K562 (cell line): Measurements from ENCODE around the gene MRPS15. TPM values are rescaled to one million over a fixed set of nuclear protein-coding genes. Genes with fewer than 3 reads are reported as not detected.

Experiments
- EP300 ChIP-seq: IDR thresholded peaks from 2 replicates; pipeline ENCODE4 v1.6.1; 2012; ENCODE audit warnings: low read length, improper control_type of control experiment
- FOXO4 ChIP-seq: fragments of 450-650 bp; formaldehyde crosslinking; IDR thresholded peaks from 2 replicates; pipeline ENCODE4 v1.4.0; 2020; ENCODE audit warnings: mild to moderate bottlenecking, moderate library complexity
- GABPA ChIP-seq: fragments of 200-800 bp; sonication (Bioruptor generic); conservative IDR thresholded peaks from 2 replicates; pipeline ENCODE4 v1.6.1; 2016; ENCODE audit warnings: low read depth, missing genetic modification characterization, missing compliant biosample characterization
- ZBTB40 ChIP-seq, 2 experiments: fragments of 450-650 bp in 1 of 2; sonication (generic) in 1 of 2; formaldehyde crosslinking in 1 of 2; IDR thresholded peaks; 2 replicates each; pipeline versions ENCODE4 v1.7.1 to v1.9.0; 2016 to 2022; ENCODE audit warnings: inconsistent platforms in 1 of 2, mild to moderate bottlenecking in 1 of 2, missing genetic modification reagents in 1 of 2
- ZNF764 ChIP-seq: fragments of 250-450 bp; sonication (Bioruptor Pico); IDR thresholded peaks from 2 replicates; pipeline ENCODE4 v1.4.0; 2020; ENCODE audit warnings: low read depth, mild to moderate bottlenecking, moderate library complexity
- polyA plus RNA-seq, 8 experiments: library from polyadenylated mRNA; depleted of rRNA in 4 of 8; stranded (reverse) in 5 of 8; unstranded in 3 of 8; fragments of >200 nt; fragmentation: Nextera tagmentation in 2 of 8; fragmentation: Illumina TruSeq in 1 of 8; extraction: Ambion mirVana in 2 of 8; extraction: Trizol in 1 of 8; gene quantifications; 2 replicates each; pipeline versions ENCODE4 v1.2.1 to v1.2.3, GENCODE V29; 2011 to 2014; ENCODE audit warnings: inconsistent platforms in 1 of 8, missing spikeins in 1 of 8
- total RNA-seq, 7 experiments: library from RNA; depleted of rRNA in 6 of 7; stranded (reverse); fragments of >200 nt in 6 of 7; fragmentation: Illumina TruSeq in 2 of 7; extraction: Trizol in 2 of 7; gene quantifications; 2 replicates each; pipeline versions ENCODE4 v1.2.1 to v1.2.3, GENCODE V29; 2011 to 2021; ENCODE audit warnings: low replicate concordance in 1 of 7
- TF ChIP-seq, protein P1 (sequence below), 2 experiments: fragments of 450-650 bp in 1 of 2; IDR thresholded peaks; 2 replicates each; pipeline ENCODE4 v1.6.1; 2011 to 2017; ENCODE audit warnings: low read depth in 2 of 2, antibody characterized with exemption in 1 of 2, borderline replicate concordance in 1 of 2, low read length in 1 of 2, mild to moderate bottlenecking in 1 of 2, mixed read lengths in 1 of 2; ENCODE audit not compliant: control insufficient read depth in 1 of 2
- TF ChIP-seq, protein P2 (sequence below), 2 experiments: IDR thresholded peaks in 1 of 2; conservative IDR thresholded peaks in 1 of 2; 2 replicates each; pipeline ENCODE4 v1.6.1; 2016; ENCODE audit warnings: low read depth in 2 of 2, mild to moderate bottlenecking in 1 of 2, missing compliant biosample characterization in 1 of 2, missing genetic modification characterization in 1 of 2, moderate library complexity in 1 of 2

Gene MRPS15
- total and polyA plus RNA-seq, 9 of the 15 experiments (the other 6 are each of a cell fraction or from before 2014, with no cell fraction given) = 62.9 to 286 (median 149) TPM

DNA sequence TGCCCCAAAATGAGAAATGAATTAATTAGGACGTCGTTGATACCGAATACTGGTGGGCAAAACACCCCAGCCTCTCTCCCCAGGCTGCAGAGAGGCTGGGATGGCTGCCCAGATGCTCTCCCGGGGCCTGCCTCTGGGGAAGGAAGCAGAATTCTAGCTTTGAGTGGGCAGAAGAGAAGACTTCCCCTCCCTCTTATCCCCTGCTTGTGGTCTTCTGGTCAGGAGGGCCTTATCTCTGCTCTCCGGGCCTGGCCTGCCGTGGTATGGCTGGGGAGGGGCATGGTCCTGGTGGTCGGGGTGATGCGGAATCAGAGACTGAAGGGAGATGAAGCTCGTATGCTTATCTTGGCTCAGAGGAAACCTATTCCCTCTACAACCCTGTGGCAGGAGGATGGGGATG is 28.3 kb upstream of the MRPS15 start (continued):
- TF ChIP-seq, protein P1, sequence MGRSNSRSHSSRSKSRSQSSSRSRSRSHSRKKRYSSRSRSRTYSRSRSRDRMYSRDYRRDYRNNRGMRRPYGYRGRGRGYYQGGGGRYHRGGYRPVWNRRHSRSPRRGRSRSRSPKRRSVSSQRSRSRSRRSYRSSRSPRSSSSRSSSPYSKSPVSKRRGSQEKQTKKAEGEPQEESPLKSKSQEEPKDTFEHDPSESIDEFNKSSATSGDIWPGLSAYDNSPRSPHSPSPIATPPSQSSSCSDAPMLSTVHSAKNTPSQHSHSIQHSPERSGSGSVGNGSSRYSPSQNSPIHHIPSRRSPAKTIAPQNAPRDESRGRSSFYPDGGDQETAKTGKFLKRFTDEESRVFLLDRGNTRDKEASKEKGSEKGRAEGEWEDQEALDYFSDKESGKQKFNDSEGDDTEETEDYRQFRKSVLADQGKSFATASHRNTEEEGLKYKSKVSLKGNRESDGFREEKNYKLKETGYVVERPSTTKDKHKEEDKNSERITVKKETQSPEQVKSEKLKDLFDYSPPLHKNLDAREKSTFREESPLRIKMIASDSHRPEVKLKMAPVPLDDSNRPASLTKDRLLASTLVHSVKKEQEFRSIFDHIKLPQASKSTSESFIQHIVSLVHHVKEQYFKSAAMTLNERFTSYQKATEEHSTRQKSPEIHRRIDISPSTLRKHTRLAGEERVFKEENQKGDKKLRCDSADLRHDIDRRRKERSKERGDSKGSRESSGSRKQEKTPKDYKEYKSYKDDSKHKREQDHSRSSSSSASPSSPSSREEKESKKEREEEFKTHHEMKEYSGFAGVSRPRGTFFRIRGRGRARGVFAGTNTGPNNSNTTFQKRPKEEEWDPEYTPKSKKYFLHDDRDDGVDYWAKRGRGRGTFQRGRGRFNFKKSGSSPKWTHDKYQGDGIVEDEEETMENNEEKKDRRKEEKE (IDR thresholded peaks at IDR 0.05; ENCODE audit: borderline replicate concordance in 1 of 2, control insufficient read depth in 1 of 2, low read depth in 2 of 2, low read length in 1 of 2) = no peak
- no peak for TF ChIP-seq ZBTB40 (IDR thresholded peaks at IDR 0.05)
- no peak for TF ChIP-seq ZBTB40 (CRISPR knock-in tag; IDR thresholded peaks at IDR 0.05)
- TF ChIP-seq, protein P2, sequence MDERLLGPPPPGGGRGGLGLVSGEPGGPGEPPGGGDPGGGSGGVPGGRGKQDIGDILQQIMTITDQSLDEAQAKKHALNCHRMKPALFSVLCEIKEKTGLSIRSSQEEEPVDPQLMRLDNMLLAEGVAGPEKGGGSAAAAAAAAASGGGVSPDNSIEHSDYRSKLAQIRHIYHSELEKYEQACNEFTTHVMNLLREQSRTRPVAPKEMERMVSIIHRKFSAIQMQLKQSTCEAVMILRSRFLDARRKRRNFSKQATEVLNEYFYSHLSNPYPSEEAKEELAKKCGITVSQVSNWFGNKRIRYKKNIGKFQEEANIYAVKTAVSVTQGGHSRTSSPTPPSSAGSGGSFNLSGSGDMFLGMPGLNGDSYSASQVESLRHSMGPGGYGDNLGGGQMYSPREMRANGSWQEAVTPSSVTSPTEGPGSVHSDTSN (CRISPR knock-in tag; IDR thresholded peaks at IDR 0.05; ENCODE audit: low read depth) = no peak
- TF ChIP-seq, protein P2 (tag; conservative IDR thresholded peaks at IDR 0.05; ENCODE audit: low read depth) = no peak
- 0 out of 2 replicates have a peak, but pooled peaks have one; percentile 12 for TF ChIP-seq GABPA
- peak; percentile 74 for TF ChIP-seq EP300
- no peak for TF ChIP-seq ZNF764 (CRISPR knock-in tag)
- TF ChIP-seq FOXO4 (CRISPR knock-in tag) = no peak
